ENCODE measurements around the gene TWF2. TPM values are rescaled to one million over a fixed set of nuclear protein-coding genes. Genes with fewer than 3 reads are reported as not detected.

Gene TWF2
- total RNA-seq, 1 experiment from 2014 or later = 78.4 TPM

- peak; percentile 75 for DNase-seq (ENCODE audit: low spot score)
Observed at GRCh38 chr3:52237657-52238172, 1.2 kb downstream of the TWF2 start.

GRCh38 chr3:52237006-52237656 is 1.8 kb downstream of the TWF2 start:
- no peak for DNase-seq (ENCODE audit: low spot score)

GRCh38 chr3:52236424-52236886 is 2.5 kb downstream of the TWF2 start:
- no peak for DNase-seq (ENCODE audit: low spot score)

GRCh38 chr3:52234516-52235447 is 4.2 kb downstream of the TWF2 start:
- no peak for DNase-seq (ENCODE audit: low spot score)

GRCh38 chr3:52233968-52234367 is 5.0 kb downstream of the TWF2 start:
- DNase-seq (ENCODE audit: low spot score) = no peak

- no peak for DNase-seq (ENCODE audit: low spot score)
Observed at GRCh38 chr3:52233108-52233591, 5.8 kb downstream of the TWF2 start.

GRCh38 chr3:52232279-52233107 is 6.5 kb downstream of the TWF2 start:
- DNase-seq (ENCODE audit: low spot score) = no peak

- peak; percentile 29 for DNase-seq (ENCODE audit: low spot score)
Observed at GRCh38 chr3:52231502-52232278, 7.3 kb downstream of the TWF2 start.

- no peak for DNase-seq (ENCODE audit: low spot score)
Observed at GRCh38 chr3:52230889-52231499, 8.0 kb downstream of the TWF2 start.

GRCh38 chr3:52230461-52230860 is 8.5 kb downstream of the TWF2 start:
- DNase-seq (ENCODE audit: low spot score) = no peak

GRCh38 chr3:52229656-52230055 is 9.3 kb downstream of the TWF2 start:
- DNase-seq (ENCODE audit: low spot score) = no peak

GRCh38 chr3:52228751-52229291 is 10.1 kb downstream of the TWF2 start:
- DNase-seq (ENCODE audit: low spot score) = no peak

- no peak for DNase-seq (ENCODE audit: low spot score)
Observed at GRCh38 chr3:52228266-52228665, 10.7 kb downstream of the TWF2 start.

- no peak for DNase-seq (ENCODE audit: low spot score)
Observed at GRCh38 chr3:52227766-52228165, 11.2 kb downstream of the TWF2 start.

GRCh38 chr3:52227117-52227516 is 11.8 kb downstream of the TWF2 start:
- DNase-seq (ENCODE audit: low spot score) = no peak

- DNase-seq (ENCODE audit: low spot score) = no peak
Observed at GRCh38 chr3:52226229-52226817, 12.6 kb downstream of the TWF2 start.

- DNase-seq (ENCODE audit: low spot score) = no peak
Observed at GRCh38 chr3:52225452-52226228, 13.3 kb downstream of the TWF2 start, which contains the start of gene TLR9. TLR9 (minus strand) TSS chr3:52225645; CDS start chr3:52225529, 116 bp downstream.

All from H4 (cell line).